ENCODE measurements around the gene GOLGA5. TPM values are rescaled to one million over a fixed set of nuclear protein-coding genes. Genes with fewer than 3 reads are reported as not detected.
"Not testable (repeated sequence)": the region's sequence is repeated elsewhere in the genome, so short reads cannot be mapped to it uniquely, and the experiment has no call there.

GOLGA5 gene
- total RNA-seq, 1 donor from 2014 or later: 26.6 TPM

- Histone ChIP-seq H3K4me3 (ENCODE audit: low read length in 3 of 3) (no peak overlapping the region), H3K36me3 (ENCODE audit: control insufficient read depth in 3 of 3, insufficient read depth in 3 of 3, low read length in 3 of 3) (peaks cover 0 to under 1% (median 0%) of the 10 kb centered on the region in 3 donors), H3K27me3 (ENCODE audit: control insufficient read depth in 3 of 3, insufficient read depth in 3 of 3, low read length in 3 of 3) (no peaks in the 10 kb centered on the region), H3K9me3 (ENCODE audit: control insufficient read depth in 3 of 3, low read length in 3 of 3) (no peaks in the 10 kb centered on the region), H3K9ac (ENCODE audit: low read depth in 1 of 3, low read length in 3 of 3) (no peak overlapping the region), H3K4me1 (ENCODE audit: control insufficient read depth in 3 of 3, insufficient read depth in 3 of 3, low read length in 3 of 3) (no peaks in the 10 kb centered on the region), H3K27ac (ENCODE audit: low read depth, low read length) (no peak overlapping the region)
Measured at GRCh38 chr14:92847749-92848148, 53.6 kb downstream of the GOLGA5 start.

DNA sequence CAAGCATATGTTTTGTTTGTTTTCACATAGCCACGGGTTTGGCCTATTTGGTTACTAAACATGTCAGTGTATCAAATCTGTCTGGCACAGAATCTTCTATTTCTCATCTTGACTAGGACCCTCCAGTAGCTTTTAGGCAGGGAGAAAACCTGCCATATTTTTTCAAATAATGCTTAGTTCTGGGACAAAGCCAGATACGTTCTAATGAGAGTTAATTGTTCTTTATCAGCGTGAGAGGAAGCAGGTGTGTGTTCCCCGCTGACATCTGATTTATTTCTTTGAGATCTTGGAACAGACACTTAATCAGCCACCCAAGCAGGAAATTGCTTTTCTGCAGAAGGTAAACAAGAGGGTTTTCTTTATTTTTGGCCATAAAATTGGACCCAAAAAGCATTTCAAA, 54.8 kb downstream of the GOLGA5 start:
- Histone ChIP-seq H3K4me3 (ENCODE audit: low read length in 3 of 3) (no peak overlapping the region), H3K4me1 (ENCODE audit: control insufficient read depth in 3 of 3, insufficient read depth in 3 of 3, low read length in 3 of 3) (no peaks in the 10 kb centered on the region), H3K36me3 (ENCODE audit: control insufficient read depth in 3 of 3, insufficient read depth in 3 of 3, low read length in 3 of 3) (no peaks in the 10 kb centered on the region), H3K9me3 (ENCODE audit: control insufficient read depth in 3 of 3, low read length in 3 of 3) (no peaks in the 10 kb centered on the region), H3K27me3 (ENCODE audit: control insufficient read depth in 3 of 3, insufficient read depth in 3 of 3, low read length in 3 of 3) (no peaks in the 10 kb centered on the region), H3K9ac (ENCODE audit: low read depth in 1 of 3, low read length in 3 of 3) (no peak overlapping the region), H3K27ac (ENCODE audit: low read depth, low read length) (no peak overlapping the region)

GRCh38 chr14:92850492-92850891, 56.4 kb downstream of the GOLGA5 start:
- no peaks in the 10 kb centered on the region for H3K9me3 ChIP-seq (ENCODE audit: control insufficient read depth in 3 of 3, low read length in 3 of 3)
- no peak overlapping the region for H3K9ac ChIP-seq (ENCODE audit: low read depth in 1 of 3, low read length in 3 of 3)
- H3K27ac ChIP-seq (ENCODE audit: low read depth, low read length): no peak overlapping the region
- H3K4me1 ChIP-seq (ENCODE audit: control insufficient read depth in 3 of 3, insufficient read depth in 3 of 3, low read length in 3 of 3): no peaks in the 10 kb centered on the region
- no peaks in the 10 kb centered on the region for H3K36me3 ChIP-seq (ENCODE audit: control insufficient read depth in 3 of 3, insufficient read depth in 3 of 3, low read length in 3 of 3)
- H3K27me3 ChIP-seq (ENCODE audit: control insufficient read depth in 3 of 3, insufficient read depth in 3 of 3, low read length in 3 of 3): no peaks in the 10 kb centered on the region
- H3K4me3 ChIP-seq (ENCODE audit: low read length in 3 of 3): no peak overlapping the region

GRCh38 chr14:92853136-92853535, 59.0 kb downstream of the GOLGA5 start:
- not testable (repeated sequence) for H3K27me3 ChIP-seq (ENCODE audit: control insufficient read depth in 3 of 3, insufficient read depth in 3 of 3, low read length in 3 of 3); H3K36me3 ChIP-seq (ENCODE audit: control insufficient read depth in 3 of 3, insufficient read depth in 3 of 3, low read length in 3 of 3); H3K9ac ChIP-seq (ENCODE audit: low read depth in 1 of 3, low read length in 3 of 3); H3K4me1 ChIP-seq (ENCODE audit: control insufficient read depth in 3 of 3, insufficient read depth in 3 of 3, low read length in 3 of 3); H3K27ac ChIP-seq (ENCODE audit: low read depth, low read length); H3K9me3 ChIP-seq (ENCODE audit: control insufficient read depth in 3 of 3, low read length in 3 of 3); H3K4me3 ChIP-seq (ENCODE audit: low read length in 3 of 3)

DNA sequence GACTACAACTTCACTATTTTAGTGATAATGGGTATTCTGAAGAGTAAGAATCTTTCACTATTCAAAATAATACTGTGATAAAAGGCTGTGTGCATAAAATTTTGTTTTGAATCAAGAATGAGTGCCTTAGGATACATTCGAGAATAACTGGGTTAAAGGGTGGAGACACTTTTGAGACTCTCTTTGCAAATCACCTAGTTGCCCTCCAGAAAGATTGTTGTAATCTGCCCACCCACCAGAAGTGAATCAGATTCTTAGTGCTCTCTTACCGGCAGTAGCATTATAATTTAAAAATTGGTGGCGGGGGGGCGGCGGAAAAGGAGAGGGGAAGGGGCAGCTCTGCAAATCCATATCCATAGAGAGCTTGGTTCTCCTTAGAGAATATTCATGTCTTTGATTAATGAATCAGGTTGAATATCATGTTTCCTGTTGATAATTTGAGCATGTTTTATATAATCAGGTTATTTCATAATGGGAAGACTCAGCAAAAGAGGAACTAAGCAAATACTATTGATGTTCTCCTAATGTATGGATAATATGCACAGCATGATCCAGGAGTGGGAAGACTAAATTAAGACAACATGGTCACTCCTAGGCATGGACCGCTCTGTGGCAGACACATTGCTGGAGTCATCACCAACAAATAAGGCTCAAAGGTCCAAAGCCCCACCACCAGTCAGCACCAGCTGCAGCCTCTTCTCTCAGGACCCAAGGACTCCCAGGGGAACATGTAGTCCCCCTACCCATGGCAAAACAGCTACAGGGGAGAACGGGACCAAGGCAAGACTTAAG, 66.1 kb downstream of the GOLGA5 start:
- Histone ChIP-seq H3K9me3 (ENCODE audit: control insufficient read depth in 3 of 3, low read length in 3 of 3) (no peaks in the 10 kb centered on the region), H3K4me1 (ENCODE audit: control insufficient read depth in 3 of 3, insufficient read depth in 3 of 3, low read length in 3 of 3) (no peaks in the 10 kb centered on the region), H3K27ac (ENCODE audit: low read depth, low read length) (no peak overlapping the region), H3K36me3 (ENCODE audit: control insufficient read depth in 3 of 3, insufficient read depth in 3 of 3, low read length in 3 of 3) (no peaks in the 10 kb centered on the region), H3K9ac (ENCODE audit: low read depth in 1 of 3, low read length in 3 of 3) (no peak overlapping the region), H3K27me3 (ENCODE audit: control insufficient read depth in 3 of 3, insufficient read depth in 3 of 3, low read length in 3 of 3) (no peaks in the 10 kb centered on the region), H3K4me3 (ENCODE audit: low read length in 3 of 3) (no peak overlapping the region)

- no peak overlapping the region for H3K27ac ChIP-seq (ENCODE audit: low read depth, low read length)
- H3K9me3 ChIP-seq (ENCODE audit: control insufficient read depth in 3 of 3, low read length in 3 of 3): peaks cover 0 to 8% (median 2%) of the 10 kb centered on the region in 3 donors
- no peak overlapping the region for H3K9ac ChIP-seq (ENCODE audit: low read depth in 1 of 3, low read length in 3 of 3)
- no peaks in the 10 kb centered on the region for H3K36me3 ChIP-seq (ENCODE audit: control insufficient read depth in 3 of 3, insufficient read depth in 3 of 3, low read length in 3 of 3)
- H3K27me3 ChIP-seq (ENCODE audit: control insufficient read depth in 3 of 3, insufficient read depth in 3 of 3, low read length in 3 of 3): no peaks in the 10 kb centered on the region
- no peaks in the 10 kb centered on the region for H3K4me1 ChIP-seq (ENCODE audit: control insufficient read depth in 3 of 3, insufficient read depth in 3 of 3, low read length in 3 of 3)
- H3K4me3 ChIP-seq (ENCODE audit: low read length in 3 of 3): no peak overlapping the region
Measured at GRCh38 chr14:92861856-92862745, 68.0 kb downstream of the GOLGA5 start.

- Histone ChIP-seq H3K4me1 (ENCODE audit: control insufficient read depth in 3 of 3, insufficient read depth in 3 of 3, low read length in 3 of 3) (no peaks in the 10 kb centered on the region), H3K27ac (ENCODE audit: low read depth, low read length) (no peak overlapping the region), H3K9me3 (ENCODE audit: control insufficient read depth in 3 of 3, low read length in 3 of 3) (peaks cover 0 to 8% (median 2%) of the 10 kb centered on the region in 3 donors), H3K36me3 (ENCODE audit: control insufficient read depth in 3 of 3, insufficient read depth in 3 of 3, low read length in 3 of 3) (no peaks in the 10 kb centered on the region), H3K27me3 (ENCODE audit: control insufficient read depth in 3 of 3, insufficient read depth in 3 of 3, low read length in 3 of 3) (no peaks in the 10 kb centered on the region), H3K4me3 (ENCODE audit: low read length in 3 of 3) (no peak overlapping the region), H3K9ac (ENCODE audit: low read depth in 1 of 3, low read length in 3 of 3) (no peak overlapping the region)
Measured at GRCh38 chr14:92863286-92864080, 69.4 kb downstream of the GOLGA5 start.

- Histone ChIP-seq H3K9ac (ENCODE audit: low read depth in 1 of 3, low read length in 3 of 3) (no peak overlapping the region), H3K9me3 (ENCODE audit: control insufficient read depth in 3 of 3, low read length in 3 of 3) (peaks cover 0 to 8% (median 2%) of the 10 kb centered on the region in 3 donors), H3K36me3 (ENCODE audit: control insufficient read depth in 3 of 3, insufficient read depth in 3 of 3, low read length in 3 of 3) (no peaks in the 10 kb centered on the region), H3K27me3 (ENCODE audit: control insufficient read depth in 3 of 3, insufficient read depth in 3 of 3, low read length in 3 of 3) (no peaks in the 10 kb centered on the region), H3K4me1 (ENCODE audit: control insufficient read depth in 3 of 3, insufficient read depth in 3 of 3, low read length in 3 of 3) (no peaks in the 10 kb centered on the region), H3K4me3 (ENCODE audit: low read length in 3 of 3) (no peak overlapping the region), H3K27ac (ENCODE audit: low read depth, low read length) (no peak overlapping the region)
Measured at GRCh38 chr14:92865674-92866073, 71.6 kb downstream of the GOLGA5 start.

DNA sequence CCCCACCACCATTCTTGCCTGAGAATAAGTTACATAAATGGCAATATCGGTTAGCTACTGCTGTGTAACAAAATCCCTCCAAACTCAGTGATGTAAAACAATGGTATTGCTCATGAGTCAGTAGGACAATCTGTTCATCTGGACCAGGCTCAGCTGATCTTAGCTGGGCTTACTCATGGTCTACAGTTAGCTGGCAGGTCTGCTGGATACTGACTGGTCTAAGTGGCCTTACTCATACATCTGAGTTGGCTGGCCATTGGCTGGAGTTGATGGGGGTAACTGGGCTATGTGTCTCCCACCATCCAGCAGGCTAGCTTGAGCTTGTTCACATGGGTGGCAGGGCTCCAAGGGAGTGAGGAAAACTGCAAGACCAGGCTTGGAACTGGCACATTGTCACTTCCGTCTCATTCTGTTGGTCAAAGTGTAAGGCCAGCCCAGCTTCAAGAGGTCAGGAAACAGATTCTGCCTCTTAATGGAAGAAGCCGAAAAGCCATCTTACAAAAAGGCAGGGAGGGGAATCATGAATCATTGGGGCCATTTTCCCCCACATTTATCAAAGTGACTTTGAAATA, 72.2 kb downstream of the GOLGA5 start:
- H3K36me3 ChIP-seq (ENCODE audit: control insufficient read depth in 3 of 3, insufficient read depth in 3 of 3, low read length in 3 of 3): no peaks in the 10 kb centered on the region
- no peak overlapping the region for H3K9ac ChIP-seq (ENCODE audit: low read depth in 1 of 3, low read length in 3 of 3)
- no peaks in the 10 kb centered on the region for H3K27me3 ChIP-seq (ENCODE audit: control insufficient read depth in 3 of 3, insufficient read depth in 3 of 3, low read length in 3 of 3)
- H3K9me3 ChIP-seq (ENCODE audit: control insufficient read depth in 3 of 3, low read length in 3 of 3): peaks cover 0 to 8% (median 2%) of the 10 kb centered on the region in 3 donors
- no peak overlapping the region for H3K27ac ChIP-seq (ENCODE audit: low read depth, low read length)
- H3K4me3 ChIP-seq (ENCODE audit: low read length in 3 of 3): no peak overlapping the region
- no peaks in the 10 kb centered on the region for H3K4me1 ChIP-seq (ENCODE audit: control insufficient read depth in 3 of 3, insufficient read depth in 3 of 3, low read length in 3 of 3)

Data from skeletal muscle tissue (tissue), 4 donors.